ENCODE measurements around the gene EHHADH. TPM values are rescaled to one million over a fixed set of nuclear protein-coding genes. Genes with fewer than 3 reads are reported as not detected.

The EHHADH gene
- total RNA-seq, 1 donor from 2014 or later, result 2.4 TPM

GRCh38 chr3:185155678-185156077 is 98.2 kb downstream of the EHHADH start:
- intact Hi-C loops (cut with micrococcal nuclease), result no loop called here
- DNase-seq, result no peak
- Mint-ChIP-seq H3K27ac (no peak overlapping the region), H3K36me3 (ENCODE audit: low read depth) (no peaks in the 10 kb centered on the region), H3K27me3 (peaks cover 32% of the 10 kb centered on the region), H3K4me3 (no peak overlapping the region), H3K4me1 (peaks cover 4% of the 10 kb centered on the region), H3K9me3 (no peaks in the 10 kb centered on the region)

GRCh38 chr3:185153861-185154629 is 99.8 kb downstream of the EHHADH start:
- DNase-seq, result no peak
- intact Hi-C loops (cut with micrococcal nuclease), result no loop called here
- no peaks in the 10 kb centered on the region for H3K36me3 Mint-ChIP-seq (ENCODE audit: low read depth)
- H3K27ac Mint-ChIP-seq, result no peak overlapping the region
- peaks cover 4% of the 10 kb centered on the region for H3K4me1 Mint-ChIP-seq
- H3K9me3 Mint-ChIP-seq, result no peaks in the 10 kb centered on the region
- H3K4me3 Mint-ChIP-seq, result no peak overlapping the region
- H3K27me3 Mint-ChIP-seq, result peaks cover 42% of the 10 kb centered on the region

- Mint-ChIP-seq H3K4me1 (peaks cover 4% of the 10 kb centered on the region), H3K9me3 (no peaks in the 10 kb centered on the region), H3K4me3 (no peak overlapping the region), H3K36me3 (ENCODE audit: low read depth) (no peaks in the 10 kb centered on the region), H3K27ac (peak overlapping the region; percentile 61), H3K27me3 (peaks cover 36% of the 10 kb centered on the region)
- intact Hi-C loops (cut with micrococcal nuclease), result no loop called here
- DNase-seq, result peak; percentile 65
Observed at GRCh38 chr3:185153171-185153771, 100.6 kb downstream of the EHHADH start.

- intact Hi-C loops (cut with micrococcal nuclease), result no loop called here
- H3K27ac Mint-ChIP-seq, result peak within 1 kb of the TSS; percentile 61
- H3K27me3 Mint-ChIP-seq, result peaks cover 35% of the 10 kb centered on the region
- H3K9me3 Mint-ChIP-seq, result no peaks in the 10 kb centered on the region
- peaks cover 4% of the 10 kb centered on the region for H3K4me1 Mint-ChIP-seq
- DNase-seq, result peak; percentile 79
- peak within 1 kb of the TSS; percentile 79 for H3K4me3 Mint-ChIP-seq
- H3K36me3 Mint-ChIP-seq (ENCODE audit: low read depth), result no peaks in the 10 kb centered on the region
Observed at GRCh38 chr3:185152410-185153170, 101.3 kb downstream of the EHHADH start, which contains the start of gene C3orf70. TSS of gene C3orf70 (minus strand) at chr3:185153060. CDS start at chr3:185152823, 237 bp downstream.

- no peak for DNase-seq
- intact Hi-C loops (cut with micrococcal nuclease), result no loop called here
- Mint-ChIP-seq H3K4me3 (peak overlapping the region; percentile 79), H3K4me1 (peaks cover 4% of the 10 kb centered on the region), H3K27ac (no peak overlapping the region), H3K9me3 (no peaks in the 10 kb centered on the region), H3K27me3 (peaks cover 33% of the 10 kb centered on the region), H3K36me3 (ENCODE audit: low read depth) (no peaks in the 10 kb centered on the region)
Observed at GRCh38 chr3:185151964-185152409, 101.9 kb downstream of the EHHADH start.

- no peak overlapping the region for H3K27ac Mint-ChIP-seq
- no peak overlapping the region for H3K4me3 Mint-ChIP-seq
- DNase-seq, result no peak
- H3K27me3 Mint-ChIP-seq, result peaks cover 30% of the 10 kb centered on the region
- H3K9me3 Mint-ChIP-seq, result no peaks in the 10 kb centered on the region
- H3K4me1 Mint-ChIP-seq, result peaks cover 4% of the 10 kb centered on the region
- intact Hi-C loops (cut with micrococcal nuclease), result no loop called here
- no peaks in the 10 kb centered on the region for H3K36me3 Mint-ChIP-seq (ENCODE audit: low read depth)
Observed at GRCh38 chr3:185151101-185151963, 102.5 kb downstream of the EHHADH start.

GRCh38 chr3:185150561-185150960 is 103.3 kb downstream of the EHHADH start:
- no peak overlapping the region for H3K27ac Mint-ChIP-seq
- H3K9me3 Mint-ChIP-seq, result no peaks in the 10 kb centered on the region
- H3K27me3 Mint-ChIP-seq, result peaks cover 30% of the 10 kb centered on the region
- peaks cover 4% of the 10 kb centered on the region for H3K4me1 Mint-ChIP-seq
- intact Hi-C loops (cut with micrococcal nuclease), result no loop called here
- no peak for DNase-seq
- no peak overlapping the region for H3K4me3 Mint-ChIP-seq
- H3K36me3 Mint-ChIP-seq (ENCODE audit: low read depth), result no peaks in the 10 kb centered on the region

- no peaks in the 10 kb centered on the region for H3K36me3 Mint-ChIP-seq (ENCODE audit: low read depth)
- no peak overlapping the region for H3K27ac Mint-ChIP-seq
- no peak for DNase-seq
- no peak overlapping the region for H3K4me3 Mint-ChIP-seq
- H3K9me3 Mint-ChIP-seq, result no peaks in the 10 kb centered on the region
- peaks cover 4% of the 10 kb centered on the region for H3K4me1 Mint-ChIP-seq
- H3K27me3 Mint-ChIP-seq, result peaks cover 32% of the 10 kb centered on the region
- intact Hi-C loops (cut with micrococcal nuclease), result no loop called here
Observed at GRCh38 chr3:185149591-185149990, 104.3 kb downstream of the EHHADH start.

- intact Hi-C loops (cut with micrococcal nuclease), result no loop called here
- no peak overlapping the region for H3K4me3 Mint-ChIP-seq
- no peaks in the 10 kb centered on the region for H3K36me3 Mint-ChIP-seq (ENCODE audit: low read depth)
- H3K4me1 Mint-ChIP-seq, result no peaks in the 10 kb centered on the region
- no peak overlapping the region for H3K27ac Mint-ChIP-seq
- H3K27me3 Mint-ChIP-seq, result peaks cover 27% of the 10 kb centered on the region
- no peak for DNase-seq
- no peaks in the 10 kb centered on the region for H3K9me3 Mint-ChIP-seq
Observed at GRCh38 chr3:185145511-185145910, 108.3 kb downstream of the EHHADH start.

- no peaks in the 10 kb centered on the region for H3K9me3 Mint-ChIP-seq
- intact Hi-C loops (cut with micrococcal nuclease), result no loop called here
Observed at GRCh38 chr3:185144784-185145183, 109.1 kb downstream of the EHHADH start.

More at GRCh38 chr3:185144784-185145183, 109.1 kb downstream of the EHHADH start:
- H3K4me1 Mint-ChIP-seq, result no peaks in the 10 kb centered on the region
- no peaks in the 10 kb centered on the region for H3K36me3 Mint-ChIP-seq (ENCODE audit: low read depth)
- H3K27me3 Mint-ChIP-seq, result peaks cover 21% of the 10 kb centered on the region
- DNase-seq, result no peak
- no peak overlapping the region for H3K27ac Mint-ChIP-seq
- H3K4me3 Mint-ChIP-seq, result no peak overlapping the region

Other genes starting within 250 kb of the EHHADH start
- gene C3orf70, start 101.0 kb downstream of the EHHADH start, total RNA-seq, result 0.02 and 0.05 TPM in 2 replicates
- 11.3 and 14.5 TPM in 2 replicates for gene MAP3K13, start 109.1 kb upstream of the EHHADH start, total RNA-seq
- 25.4 and 25.8 TPM in 2 replicates for gene TMEM41A, start 245.0 kb upstream of the EHHADH start, total RNA-seq

All from activated CD4-positive, alpha-beta T cell treated with anti-CD3 and anti-CD28 coated beads, Interleukin-2, amount 10 ng/mL, durations not matched to agents 24 days and 14 days (primary cell).